CD4-positive, alpha-beta T cell treated with Interleukin-12 subunit alpha and Interleukin-12 subunit beta, for 1 hour (primary cell): ENCODE data around the gene OR14A2.
"Not testable (repeated sequence)": the region's sequence is repeated elsewhere in the genome, so short reads cannot be mapped to it uniquely, and the experiment has no call there.

ENCODE experiments used
- DNase-seq: peaks from one replicate; pipeline ENCODE4 v3.0.0-alpha.2; 2020

OR14A2 gene

DNA sequence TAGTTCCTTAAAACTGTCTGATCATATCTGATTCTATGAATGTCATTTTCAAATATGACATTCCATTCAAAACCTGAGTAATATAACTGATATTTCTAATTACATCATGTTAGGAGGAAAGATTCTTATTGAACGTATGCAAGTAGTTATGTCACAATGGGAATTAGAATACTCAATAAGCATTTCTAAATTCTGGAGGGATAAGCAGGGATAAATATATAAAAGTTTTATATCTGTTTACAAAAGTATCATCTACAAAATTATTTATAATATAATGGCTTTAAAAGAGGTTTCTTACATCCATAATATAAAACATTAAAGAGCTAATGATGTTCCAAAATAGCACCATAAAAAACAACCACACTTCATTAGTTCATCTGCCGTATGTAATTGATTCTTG lies at the start of gene OR14A2:
TSS of gene OR14A2 (minus strand) at position 101 of the 400 bp plus-strand sequence.
- no peak for DNase-seq

- DNase-seq = no peak
These were observed 49.6 kb upstream of the OR14A2 start for GRCh38 chr1:247797518-247797917.

- DNase-seq = no peak
These were observed 21.7 kb upstream of the OR14A2 start for GRCh38 chr1:247769603-247770002.

DNA sequence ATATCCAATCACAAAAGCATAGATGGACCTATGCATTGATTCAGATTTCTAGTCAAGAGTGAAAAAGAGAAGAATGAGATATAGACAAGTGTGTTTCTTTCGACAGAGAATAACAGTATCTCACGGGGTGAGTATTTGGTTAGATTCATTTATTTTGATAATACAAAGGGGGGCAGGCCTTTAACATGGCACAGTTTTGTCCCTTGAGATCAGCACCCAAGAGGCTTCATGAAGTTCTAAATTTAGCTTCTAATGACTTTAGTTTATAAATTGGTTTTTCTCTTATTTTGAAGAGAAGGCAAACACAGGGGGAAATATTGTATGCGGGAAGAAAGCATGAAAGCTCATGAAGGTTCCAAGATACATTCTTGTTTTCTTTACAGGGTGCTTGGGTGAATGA lies 12.5 kb upstream of the OR14A2 start, which contains the start of gene OR1C1:
TSS of gene OR1C1 (minus strand) at position 101 of the 400 bp plus-strand sequence. CDS start 2,150 bp downstream, outside the sequence.
- DNase-seq = no peak

GRCh38 chr1:247754311-247754710 lies 6.4 kb upstream of the OR14A2 start:
- DNase-seq = not testable (repeated sequence)

- no peak for DNase-seq
These were observed 1.9 kb upstream of the OR14A2 start for GRCh38 chr1:247749870-247750269.

GRCh38 chr1:247747616-247748015 lies 325 bp downstream of the OR14A2 start:
- no peak for DNase-seq

GRCh38 chr1:247746391-247746935 lies 1.5 kb downstream of the OR14A2 start:
- no peak for DNase-seq

DNA sequence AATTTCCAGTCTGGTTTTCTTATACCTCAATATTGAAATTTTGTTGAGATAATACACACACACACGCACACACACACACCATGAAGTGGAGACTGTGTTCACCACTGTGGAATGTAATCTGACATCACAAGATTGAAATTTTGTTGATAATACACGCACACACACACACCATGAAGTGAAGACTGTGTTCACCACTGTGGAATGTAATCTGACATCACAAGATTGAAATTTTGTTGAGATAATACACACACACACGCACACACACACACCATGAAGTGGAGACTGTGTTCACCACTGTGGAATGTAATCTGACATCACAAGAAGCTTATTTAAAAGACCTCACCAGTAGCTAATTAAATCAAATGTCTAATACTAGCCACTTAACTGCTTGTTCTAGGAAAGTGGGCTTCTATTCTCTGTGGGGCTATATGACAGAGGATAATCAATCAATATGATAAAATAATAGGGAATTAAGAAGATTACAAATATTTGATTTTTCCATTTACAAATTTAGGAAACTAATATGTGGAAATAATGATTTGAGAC lies 5.7 kb downstream of the OR14A2 start:
- DNase-seq = not testable (repeated sequence)

- DNase-seq = no peak
These were observed 6.2 kb downstream of the OR14A2 start for GRCh38 chr1:247741756-247742155.

GRCh38 chr1:247740721-247741120 lies 7.2 kb downstream of the OR14A2 start:
- DNase-seq = no peak

- no peak for DNase-seq
These were observed 9.6 kb downstream of the OR14A2 start, which contains the start of gene OR14K1 for GRCh38 chr1:247738315-247738714. Gene OR14K1, plus strand, starts transcription at chr1:247738615. Its CDS starts 0 bp downstream, at chr1:247738615.

GRCh38 chr1:247721222-247721621 lies 26.7 kb downstream of the OR14A2 start:
- DNase-seq = no peak

GRCh38 chr1:247716546-247716945 lies 31.4 kb downstream of the OR14A2 start, which contains the start of gene OR6F1:
Gene OR6F1, minus strand, starts transcription at chr1:247716646. Its CDS starts 3,891 bp downstream, at chr1:247712755.
- no peak for DNase-seq

GRCh38 chr1:247713753-247714152 lies 34.2 kb downstream of the OR14A2 start:
- no peak for DNase-seq

- DNase-seq = not testable (repeated sequence)
These were observed 37.3 kb downstream of the OR14A2 start for GRCh38 chr1:247710681-247711080.

DNA sequence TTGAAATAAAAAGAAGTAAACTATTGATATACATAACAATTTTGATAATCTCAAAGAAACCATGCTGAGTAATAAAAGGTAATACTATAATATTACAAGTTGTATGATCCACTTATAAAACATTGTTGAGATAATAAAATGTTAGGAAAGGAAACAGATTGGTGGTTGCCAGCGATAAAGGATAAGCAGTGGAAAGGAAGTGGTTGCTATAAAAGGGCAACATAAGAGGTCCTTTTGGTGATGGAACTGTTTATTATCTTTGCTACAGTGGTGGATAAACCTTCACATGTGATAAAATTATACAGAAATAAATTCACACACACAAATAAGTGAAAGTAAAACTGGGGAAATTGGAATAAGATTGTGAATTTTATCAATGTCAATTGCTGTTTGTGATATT lies 46.6 kb downstream of the OR14A2 start:
- no peak for DNase-seq

- DNase-seq = peak; percentile 23
These were observed 66.5 kb downstream of the OR14A2 start for GRCh38 chr1:247681288-247681897.

DNA sequence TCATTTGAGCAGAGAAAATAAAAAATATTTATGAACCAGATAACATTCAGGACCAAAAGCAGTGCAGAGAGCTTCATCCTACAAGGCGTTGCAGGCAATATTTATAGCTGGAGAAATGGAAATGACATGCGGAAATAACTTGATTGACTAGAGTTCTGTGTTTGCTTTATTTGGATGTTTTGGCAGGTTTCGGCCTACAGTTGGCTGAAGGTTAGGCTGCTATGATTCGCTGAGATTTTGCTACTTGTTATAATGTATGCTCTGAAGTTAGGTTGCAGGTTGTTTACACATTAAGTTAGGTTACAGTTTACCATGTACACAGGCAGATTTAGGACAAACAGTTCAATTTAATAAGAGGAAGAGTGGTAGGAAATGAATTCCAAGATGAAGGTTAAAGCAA lies 67.8 kb downstream of the OR14A2 start:
- DNase-seq = no peak

DNA sequence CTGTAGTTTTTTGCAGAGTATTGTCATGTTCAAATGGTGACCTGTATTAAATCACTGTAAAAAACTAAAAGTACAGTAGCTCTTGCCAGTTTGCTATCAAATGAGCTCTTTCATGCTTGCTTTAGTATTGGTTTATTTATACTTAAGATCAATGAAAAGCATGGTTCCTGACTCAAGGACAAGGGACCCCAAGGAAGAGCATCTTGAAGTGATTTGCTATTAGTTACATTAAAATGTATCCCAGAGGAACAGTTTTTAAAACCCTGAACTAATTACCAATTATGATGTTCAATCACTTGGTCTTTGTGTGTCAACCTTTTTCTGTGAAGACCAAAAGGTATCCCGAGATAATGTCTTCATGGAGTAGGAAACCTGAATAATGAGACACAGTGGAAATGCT lies 68.3 kb downstream of the OR14A2 start, which contains the start of gene OR13G1:
TSS of gene OR13G1 (minus strand) at position 101 of the 400 bp plus-strand sequence. CDS start 6,698 bp downstream, outside the sequence.
- no peak for DNase-seq
